22Rv1 (cell line): ENCODE data around the gene MRPL9.

ENCODE experiments used
- CTCF ChIP-seq: fragments of 450-650 bp; IDR thresholded peaks from 2 replicates; pipeline ENCODE4 v1.5.1; 2017; ENCODE audit warnings: mild to moderate bottlenecking
- ZFX ChIP-seq: fragments of 450-650 bp; IDR thresholded peaks from 2 replicates; pipeline ENCODE4 v1.6.1; 2017; ENCODE audit warnings: antibody characterized with exemption, borderline replicate concordance

- TF ChIP-seq CTCF (no peak), ZFX (no peak)
Measured at GRCh38 chr1:151763990-151764389, 694 bp upstream of the MRPL9 start.
